IgD-negative memory B cell (primary cell): Measurements from ENCODE around the gene PDE8A. TPM values are rescaled to one million over a fixed set of nuclear protein-coding genes. Genes with fewer than 3 reads are reported as not detected.

Experiments
- H3K27ac Mint-ChIP-seq, 3 donors: one replicate each; pipeline ENCODE4 v1.8.0; 2020 to 2022; ENCODE audit warnings: mild to moderate bottlenecking in 3 of 3, mixed read lengths in 3 of 3, moderate library complexity in 1 of 3
- H3K27me3 Mint-ChIP-seq: one replicate; pipeline ENCODE4 v1.8.0; 2021; ENCODE audit warnings: mixed read lengths
- H3K36me3 Mint-ChIP-seq: one replicate; pipeline ENCODE4 v1.8.0; 2020; ENCODE audit warnings: mild to moderate bottlenecking, mixed read lengths
- H3K4me1 Mint-ChIP-seq, 3 donors: one replicate each; pipeline ENCODE4 v1.8.0; 2020 to 2022; ENCODE audit warnings: mixed read lengths in 3 of 3, mild to moderate bottlenecking in 1 of 3
- H3K4me3 Mint-ChIP-seq, 4 donors: one replicate each; pipeline ENCODE4 v1.8.0; 2020 to 2022; ENCODE audit warnings: mild to moderate bottlenecking in 4 of 4, mixed read lengths in 4 of 4, moderate library complexity in 3 of 4
- H3K9me3 Mint-ChIP-seq, 3 donors: one replicate each; pipeline ENCODE4 v1.8.0; 2020 to 2021; ENCODE audit warnings: mixed read lengths in 3 of 3, mild to moderate bottlenecking in 1 of 3
- polyA plus RNA-seq: library from polyadenylated mRNA; unstranded; fragments of 300-500 nt; fragmentation: Illumina TruSeq; gene quantifications from one replicate; pipeline ENCODE4 v1.2.3, GENCODE V29; 2021

The PDE8A gene
- polyA plus RNA-seq, 1 donor from 2014 or later = 3.3 TPM

GRCh38 chr15:84951736-84952135 is 29.9 kb upstream of the PDE8A start:
- peaks cover 3% of the 10 kb centered on the region for H3K36me3 Mint-ChIP-seq
- peaks cover 0 to 9% (median 2%) of the 10 kb centered on the region in 3 donors for H3K4me1 Mint-ChIP-seq
- H3K27me3 Mint-ChIP-seq = peaks cover 9% of the 10 kb centered on the region
- H3K4me3 Mint-ChIP-seq = no peak overlapping the region
- H3K9me3 Mint-ChIP-seq = peaks cover 0 to 2% (median 0%) of the 10 kb centered on the region in 3 donors
- no peak overlapping the region for H3K27ac Mint-ChIP-seq

GRCh38 chr15:84953136-84953535 is 28.5 kb upstream of the PDE8A start:
- Mint-ChIP-seq H3K27me3 (peaks cover 11% of the 10 kb centered on the region), H3K27ac (no peak overlapping the region), H3K4me3 (no peak overlapping the region), H3K9me3 (peaks cover 0 to 2% (median 0%) of the 10 kb centered on the region in 3 donors), H3K4me1 (peaks cover 0 to 9% (median 2%) of the 10 kb centered on the region in 3 donors), H3K36me3 (no peaks in the 10 kb centered on the region)

GRCh38 chr15:84953726-84954125 is 27.9 kb upstream of the PDE8A start:
- Mint-ChIP-seq H3K27ac (peak overlapping the region in 1 of 3 donors; percentile 35), H3K27me3 (peaks cover 11% of the 10 kb centered on the region), H3K4me1 (peaks cover 0 to 9% (median 2%) of the 10 kb centered on the region in 3 donors), H3K9me3 (peaks cover 0 to under 1% (median 0%) of the 10 kb centered on the region in 3 donors), H3K36me3 (no peaks in the 10 kb centered on the region), H3K4me3 (no peak overlapping the region)

GRCh38 chr15:84955089-84955848 is 26.4 kb upstream of the PDE8A start:
- Mint-ChIP-seq H3K36me3 (no peaks in the 10 kb centered on the region), H3K4me1 (peaks cover 0 to 9% (median 2%) of the 10 kb centered on the region in 3 donors)

GRCh38 chr15:84956199-84956598 is 25.5 kb upstream of the PDE8A start:
- no peak overlapping the region for H3K4me3 Mint-ChIP-seq
- H3K27me3 Mint-ChIP-seq = peaks cover 10% of the 10 kb centered on the region
- peaks cover 0 to 11% (median 2%) of the 10 kb centered on the region in 3 donors for H3K4me1 Mint-ChIP-seq
- no peaks in the 10 kb centered on the region for H3K36me3 Mint-ChIP-seq
- H3K9me3 Mint-ChIP-seq = no peaks in the 10 kb centered on the region
- H3K27ac Mint-ChIP-seq = no peak overlapping the region

More at GRCh38 chr15:84955089-84955848, 26.4 kb upstream of the PDE8A start:
- Mint-ChIP-seq H3K4me3 (no peak overlapping the region), H3K27ac (no peak overlapping the region), H3K9me3 (no peaks in the 10 kb centered on the region), H3K27me3 (peaks cover 12% of the 10 kb centered on the region)

GRCh38 chr15:84960391-84961113 is 21.1 kb upstream of the PDE8A start:
- Mint-ChIP-seq H3K9me3 (peaks cover 0 to 7% (median 0%) of the 10 kb centered on the region in 3 donors), H3K36me3 (peaks cover 5% of the 10 kb centered on the region), H3K27me3 (peaks cover 8% of the 10 kb centered on the region), H3K4me3 (no peak overlapping the region), H3K27ac (no peak overlapping the region), H3K4me1 (peaks cover 0 to 9% (median 2%) of the 10 kb centered on the region in 3 donors)

- Mint-ChIP-seq H3K36me3 (peaks cover 5% of the 10 kb centered on the region), H3K4me3 (no peak overlapping the region), H3K9me3 (peaks cover 0 to 7% (median 0%) of the 10 kb centered on the region in 3 donors), H3K4me1 (peaks cover 0 to 4% (median 0%) of the 10 kb centered on the region in 3 donors), H3K27ac (no peak overlapping the region), H3K27me3 (peaks cover 8% of the 10 kb centered on the region)
Observed at GRCh38 chr15:84961114-84961452, 20.6 kb upstream of the PDE8A start.

GRCh38 chr15:84961707-84962106 is 19.9 kb upstream of the PDE8A start:
- Mint-ChIP-seq H3K9me3 (peaks cover 0 to 7% (median 0%) of the 10 kb centered on the region in 3 donors), H3K4me1 (peaks cover 0 to 2% (median 0%) of the 10 kb centered on the region in 3 donors), H3K4me3 (no peak overlapping the region), H3K27me3 (peaks cover 8% of the 10 kb centered on the region), H3K36me3 (peaks cover 5% of the 10 kb centered on the region), H3K27ac (no peak overlapping the region)

- H3K36me3 Mint-ChIP-seq = peaks cover 5% of the 10 kb centered on the region
- no peak overlapping the region for H3K27ac Mint-ChIP-seq
- no peak overlapping the region for H3K4me3 Mint-ChIP-seq
- peaks cover 0 to 2% (median 0%) of the 10 kb centered on the region in 3 donors for H3K4me1 Mint-ChIP-seq
- peaks cover 6% of the 10 kb centered on the region for H3K27me3 Mint-ChIP-seq
- peaks cover 0 to 7% (median 0%) of the 10 kb centered on the region in 3 donors for H3K9me3 Mint-ChIP-seq
Observed at GRCh38 chr15:84962955-84963354, 18.7 kb upstream of the PDE8A start.

- Mint-ChIP-seq H3K4me3 (peak overlapping the region in 1 of 4 donors; percentile 41), H3K27ac (no peak overlapping the region), H3K27me3 (peaks cover 5% of the 10 kb centered on the region), H3K9me3 (peaks cover 0 to 7% (median 2%) of the 10 kb centered on the region in 3 donors), H3K4me1 (no peaks in the 10 kb centered on the region), H3K36me3 (peaks cover 5% of the 10 kb centered on the region)
Observed at GRCh38 chr15:84967380-84967779, 14.3 kb upstream of the PDE8A start.

- Mint-ChIP-seq H3K36me3 (peaks cover 3% of the 10 kb centered on the region), H3K4me1 (no peaks in the 10 kb centered on the region), H3K27ac (no peak overlapping the region), H3K27me3 (peaks cover 5% of the 10 kb centered on the region), H3K4me3 (no peak overlapping the region), H3K9me3 (peaks cover 0 to 7% (median 2%) of the 10 kb centered on the region in 3 donors)
Observed at GRCh38 chr15:84968301-84968700, 13.4 kb upstream of the PDE8A start.

GRCh38 chr15:84969257-84969656 is 12.4 kb upstream of the PDE8A start:
- H3K4me3 Mint-ChIP-seq = no peak overlapping the region
- H3K36me3 Mint-ChIP-seq = no peaks in the 10 kb centered on the region
- H3K4me1 Mint-ChIP-seq = no peaks in the 10 kb centered on the region
- peaks cover 3% of the 10 kb centered on the region for H3K27me3 Mint-ChIP-seq
- H3K9me3 Mint-ChIP-seq = peaks cover 0 to 7% (median 2%) of the 10 kb centered on the region in 3 donors
- no peak overlapping the region for H3K27ac Mint-ChIP-seq

- peaks cover 0 to 2% (median 0%) of the 10 kb centered on the region in 3 donors for H3K9me3 Mint-ChIP-seq
- H3K27ac Mint-ChIP-seq = no peak overlapping the region
- H3K4me3 Mint-ChIP-seq = no peak overlapping the region
- no peaks in the 10 kb centered on the region for H3K36me3 Mint-ChIP-seq
- peaks cover 3% of the 10 kb centered on the region for H3K27me3 Mint-ChIP-seq
- peaks cover 0 to 5% (median 0%) of the 10 kb centered on the region in 3 donors for H3K4me1 Mint-ChIP-seq
Observed at GRCh38 chr15:84970843-84971242, 10.8 kb upstream of the PDE8A start.

- H3K4me1 Mint-ChIP-seq = peaks cover 0 to 5% (median 0%) of the 10 kb centered on the region in 3 donors
- H3K36me3 Mint-ChIP-seq = no peaks in the 10 kb centered on the region
- peaks cover under 1% of the 10 kb centered on the region for H3K27me3 Mint-ChIP-seq
- peak overlapping the region in 1 of 4 donors; percentile 16 for H3K4me3 Mint-ChIP-seq
- no peaks in the 10 kb centered on the region for H3K9me3 Mint-ChIP-seq
- H3K27ac Mint-ChIP-seq = peak overlapping the region in 2 of 3 donors; percentile 11 to 40
Observed at GRCh38 chr15:84973492-84974460, 7.9 kb upstream of the PDE8A start.
